ENCODE results near the gene CNTNAP2. TPM values are rescaled to one million over a fixed set of nuclear protein-coding genes. Genes with fewer than 3 reads are reported as not detected.

CNTNAP2 gene
- total RNA-seq, 4 donors from 2014 or later = not detected

GRCh38 chr7:147635288-147635687 is 1518.7 kb downstream of the CNTNAP2 start:
- DNase-seq (no peak), ATAC-seq (no peak)
- in situ Hi-C loops (cut with MboI; ENCODE audit: low sequenced_read_pairs in 4 of 4) (no loop called here), intact Hi-C loops (cut with DNase I; ENCODE audit: low total_unique reads) (no loop called here)
- no peaks in the 10 kb centered on the region for H3K27me3 ChIP-seq
- H3K27ac ChIP-seq = no peak overlapping the region
- H3K36me3 ChIP-seq = no peaks in the 10 kb centered on the region
- H3K4me3 ChIP-seq = no peak overlapping the region
- no peaks in the 10 kb centered on the region for H3K9me3 ChIP-seq
- TF ChIP-seq CTCF (IDR thresholded peaks at IDR 0.05 in 4 of 5, conservative IDR thresholded peaks at IDR 0.05 in 1 of 5) (no peak), POLR2A (IDR thresholded peaks at IDR 0.05) (no peak)
- no peaks in the 10 kb centered on the region for H3K4me1 ChIP-seq

DNA sequence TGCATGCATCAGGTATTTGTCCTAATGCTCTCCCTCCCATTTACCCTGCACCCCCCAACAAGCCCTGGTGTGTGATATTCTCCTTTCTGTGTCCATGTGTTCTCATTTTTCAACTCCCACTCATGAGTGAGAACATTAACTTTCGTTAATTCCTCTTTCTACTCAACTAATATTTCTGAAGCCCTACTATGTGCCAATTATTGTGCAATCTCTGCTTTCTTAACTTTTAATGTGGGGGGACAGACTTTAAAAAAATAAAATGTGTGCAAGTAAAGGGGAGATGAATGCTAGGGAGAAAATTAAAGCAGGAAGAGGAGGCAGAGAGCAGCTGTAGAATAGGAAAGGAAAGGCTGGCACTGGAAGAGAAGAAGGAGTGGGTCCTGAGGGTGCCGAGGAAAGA is 1520.0 kb downstream of the CNTNAP2 start:
- Histone ChIP-seq H3K27me3 (no peaks in the 10 kb centered on the region), H3K4me1 (no peaks in the 10 kb centered on the region), H3K4me3 (no peak overlapping the region), H3K9me3 (no peaks in the 10 kb centered on the region), H3K27ac (no peak overlapping the region), H3K36me3 (no peaks in the 10 kb centered on the region)
- in situ Hi-C loops (cut with MboI; ENCODE audit: low sequenced_read_pairs in 4 of 4) = no loop called here
- DNase-seq = no peak
- ATAC-seq = no peak
- no peak for TF ChIP-seq CTCF (IDR thresholded peaks at IDR 0.05 in 4 of 5, conservative IDR thresholded peaks at IDR 0.05 in 1 of 5)
- no peak for TF ChIP-seq POLR2A (IDR thresholded peaks at IDR 0.05)
- intact Hi-C loops (cut with DNase I; ENCODE audit: low total_unique reads) = no loop called here

DNA sequence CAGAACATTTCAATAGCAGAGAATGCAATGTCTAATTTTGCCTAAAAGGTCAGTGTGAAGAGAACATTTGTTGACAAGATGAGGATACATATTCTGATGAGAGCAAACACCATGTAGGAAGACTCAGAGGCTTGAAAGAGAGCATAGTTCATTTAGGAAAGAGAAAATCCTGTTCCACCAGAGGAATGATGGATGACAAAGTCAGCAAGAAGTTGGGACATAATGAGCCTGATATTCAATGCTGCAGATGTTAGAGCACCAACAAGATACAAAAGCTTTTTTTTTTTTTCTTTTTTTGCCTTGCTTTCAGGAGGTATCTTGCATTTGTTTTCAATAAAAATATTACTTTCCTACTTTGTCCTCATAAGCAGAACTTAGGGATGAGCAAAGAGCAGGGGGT is 1522.0 kb downstream of the CNTNAP2 start:
- Histone ChIP-seq H3K36me3 (no peaks in the 10 kb centered on the region), H3K4me1 (no peaks in the 10 kb centered on the region), H3K4me3 (no peak overlapping the region), H3K27me3 (no peaks in the 10 kb centered on the region), H3K27ac (no peak overlapping the region), H3K9me3 (no peaks in the 10 kb centered on the region)
- intact Hi-C loops (cut with DNase I; ENCODE audit: low total_unique reads) (no loop called here), in situ Hi-C loops (cut with MboI; ENCODE audit: low sequenced_read_pairs in 4 of 4) (no loop called here)
- TF ChIP-seq POLR2A (IDR thresholded peaks at IDR 0.05) (no peak), CTCF (IDR thresholded peaks at IDR 0.05 in 4 of 5, conservative IDR thresholded peaks at IDR 0.05 in 1 of 5) (no peak)
- ATAC-seq = no peak
- no peak for DNase-seq

GRCh38 chr7:147639037-147639436 is 1522.4 kb downstream of the CNTNAP2 start:
- no peaks in the 10 kb centered on the region for H3K27me3 ChIP-seq
- TF ChIP-seq CTCF (IDR thresholded peaks at IDR 0.05 in 4 of 5, conservative IDR thresholded peaks at IDR 0.05 in 1 of 5) (no peak), POLR2A (IDR thresholded peaks at IDR 0.05) (no peak)
- intact Hi-C loops (cut with DNase I; ENCODE audit: low total_unique reads) = no loop called here
- no peak for ATAC-seq
- no peak for DNase-seq
- no peaks in the 10 kb centered on the region for H3K9me3 ChIP-seq
- no peaks in the 10 kb centered on the region for H3K36me3 ChIP-seq
- no peak overlapping the region for H3K4me3 ChIP-seq
- in situ Hi-C loops (cut with MboI; ENCODE audit: low sequenced_read_pairs in 4 of 4) = no loop called here
- no peaks in the 10 kb centered on the region for H3K4me1 ChIP-seq
- H3K27ac ChIP-seq = no peak overlapping the region

DNA sequence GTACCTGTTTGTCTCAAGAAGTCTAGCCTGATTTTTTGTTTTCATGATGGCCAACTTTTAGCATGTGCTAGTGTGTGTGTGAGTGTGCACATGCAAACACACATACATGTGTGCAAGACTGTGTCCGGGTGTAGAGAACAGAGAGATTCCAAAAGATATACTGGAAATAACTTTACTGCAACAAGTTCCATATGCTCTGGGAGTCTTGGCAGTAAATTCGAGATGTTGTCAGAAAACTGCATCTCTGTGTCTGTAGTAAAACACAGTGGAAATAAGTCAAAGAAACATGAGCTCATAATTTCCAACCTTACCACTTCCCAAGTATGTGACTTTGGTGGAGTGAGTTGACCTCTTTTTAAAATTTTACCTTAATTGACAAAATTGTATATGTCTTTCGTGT is 1523.2 kb downstream of the CNTNAP2 start:
- ATAC-seq (no peak), DNase-seq (no peak)
- H3K4me3 ChIP-seq = no peak overlapping the region
- H3K27ac ChIP-seq = no peak overlapping the region
- H3K27me3 ChIP-seq = no peaks in the 10 kb centered on the region
- TF ChIP-seq POLR2A (IDR thresholded peaks at IDR 0.05) (no peak), CTCF (IDR thresholded peaks at IDR 0.05 in 4 of 5, conservative IDR thresholded peaks at IDR 0.05 in 1 of 5) (no peak)
- H3K9me3 ChIP-seq = no peaks in the 10 kb centered on the region
- H3K4me1 ChIP-seq = no peaks in the 10 kb centered on the region
- in situ Hi-C loops (cut with MboI; ENCODE audit: low sequenced_read_pairs in 4 of 4) = no loop called here
- intact Hi-C loops (cut with DNase I; ENCODE audit: low total_unique reads) = no loop called here
- H3K36me3 ChIP-seq = no peaks in the 10 kb centered on the region

Data from gastrocnemius medialis (tissue), 4 donors.